Measurements from ENCODE around the gene SLC19A2. TPM values are rescaled to one million over a fixed set of nuclear protein-coding genes. Genes with fewer than 3 reads are reported as not detected.
A peak's percentile ranks its signal among the peaks of the same experiment; 100 is the strongest.

The SLC19A2 gene
- total RNA-seq, 1 donor from 2014 or later: 14.1 TPM

GRCh38 chr1:169526120-169526832 is 40.5 kb upstream of the SLC19A2 start:
- no peaks in the 10 kb centered on the region for H3K9me3 ChIP-seq (ENCODE audit: control insufficient read depth in 3 of 3, low read length in 3 of 3)
- H3K4me3 ChIP-seq (ENCODE audit: low read length in 3 of 3): no peak overlapping the region
- no peaks in the 10 kb centered on the region for H3K36me3 ChIP-seq (ENCODE audit: control insufficient read depth in 3 of 3, insufficient read depth in 3 of 3, low read length in 3 of 3)
- no peak overlapping the region for H3K9ac ChIP-seq (ENCODE audit: low read depth in 1 of 3, low read length in 3 of 3)
- peaks cover 0 to 3% (median 0%) of the 10 kb centered on the region in 3 donors for H3K4me1 ChIP-seq (ENCODE audit: control insufficient read depth in 3 of 3, insufficient read depth in 3 of 3, low read length in 3 of 3)
- no peaks in the 10 kb centered on the region for H3K27me3 ChIP-seq (ENCODE audit: control insufficient read depth in 3 of 3, insufficient read depth in 3 of 3, low read length in 3 of 3)
- no peak overlapping the region for H3K27ac ChIP-seq (ENCODE audit: low read depth, low read length)

GRCh38 chr1:169525391-169525790 is 39.6 kb upstream of the SLC19A2 start:
- H3K9me3 ChIP-seq (ENCODE audit: control insufficient read depth in 3 of 3, low read length in 3 of 3): no peaks in the 10 kb centered on the region
- no peak overlapping the region for H3K27ac ChIP-seq (ENCODE audit: low read depth, low read length)
- H3K27me3 ChIP-seq (ENCODE audit: control insufficient read depth in 3 of 3, insufficient read depth in 3 of 3, low read length in 3 of 3): no peaks in the 10 kb centered on the region
- no peaks in the 10 kb centered on the region for H3K36me3 ChIP-seq (ENCODE audit: control insufficient read depth in 3 of 3, insufficient read depth in 3 of 3, low read length in 3 of 3)
- peaks cover 0 to 3% (median 0%) of the 10 kb centered on the region in 3 donors for H3K4me1 ChIP-seq (ENCODE audit: control insufficient read depth in 3 of 3, insufficient read depth in 3 of 3, low read length in 3 of 3)
- H3K9ac ChIP-seq (ENCODE audit: low read depth in 1 of 3, low read length in 3 of 3): no peak overlapping the region
- H3K4me3 ChIP-seq (ENCODE audit: low read length in 3 of 3): no peak overlapping the region

GRCh38 chr1:169523904-169524303 is 38.2 kb upstream of the SLC19A2 start:
- no peaks in the 10 kb centered on the region for H3K27me3 ChIP-seq (ENCODE audit: control insufficient read depth in 3 of 3, insufficient read depth in 3 of 3, low read length in 3 of 3)
- no peak overlapping the region for H3K9ac ChIP-seq (ENCODE audit: low read depth in 1 of 3, low read length in 3 of 3)
- H3K27ac ChIP-seq (ENCODE audit: low read depth, low read length): no peak overlapping the region
- H3K4me3 ChIP-seq (ENCODE audit: low read length in 3 of 3): no peak overlapping the region
- no peaks in the 10 kb centered on the region for H3K9me3 ChIP-seq (ENCODE audit: control insufficient read depth in 3 of 3, low read length in 3 of 3)
- no peaks in the 10 kb centered on the region for H3K36me3 ChIP-seq (ENCODE audit: control insufficient read depth in 3 of 3, insufficient read depth in 3 of 3, low read length in 3 of 3)
- H3K4me1 ChIP-seq (ENCODE audit: control insufficient read depth in 3 of 3, insufficient read depth in 3 of 3, low read length in 3 of 3): no peaks in the 10 kb centered on the region

GRCh38 chr1:169521226-169521625 is 35.5 kb upstream of the SLC19A2 start:
- Histone ChIP-seq H3K4me3 (ENCODE audit: low read length in 3 of 3) (no peak overlapping the region), H3K4me1 (ENCODE audit: control insufficient read depth in 3 of 3, insufficient read depth in 3 of 3, low read length in 3 of 3) (no peaks in the 10 kb centered on the region), H3K27ac (ENCODE audit: low read depth, low read length) (no peak overlapping the region), H3K9ac (ENCODE audit: low read depth in 1 of 3, low read length in 3 of 3) (no peak overlapping the region), H3K27me3 (ENCODE audit: control insufficient read depth in 3 of 3, insufficient read depth in 3 of 3, low read length in 3 of 3) (no peaks in the 10 kb centered on the region), H3K9me3 (ENCODE audit: control insufficient read depth in 3 of 3, low read length in 3 of 3) (no peaks in the 10 kb centered on the region), H3K36me3 (ENCODE audit: control insufficient read depth in 3 of 3, insufficient read depth in 3 of 3, low read length in 3 of 3) (no peaks in the 10 kb centered on the region)

GRCh38 chr1:169517558-169518186 is 31.9 kb upstream of the SLC19A2 start:
- Histone ChIP-seq H3K27me3 (ENCODE audit: control insufficient read depth in 3 of 3, insufficient read depth in 3 of 3, low read length in 3 of 3) (no peaks in the 10 kb centered on the region), H3K4me1 (ENCODE audit: control insufficient read depth in 3 of 3, insufficient read depth in 3 of 3, low read length in 3 of 3) (no peaks in the 10 kb centered on the region), H3K4me3 (ENCODE audit: low read length in 3 of 3) (no peak overlapping the region), H3K36me3 (ENCODE audit: control insufficient read depth in 3 of 3, insufficient read depth in 3 of 3, low read length in 3 of 3) (no peaks in the 10 kb centered on the region), H3K27ac (ENCODE audit: low read depth, low read length) (no peak overlapping the region), H3K9me3 (ENCODE audit: control insufficient read depth in 3 of 3, low read length in 3 of 3) (no peaks in the 10 kb centered on the region), H3K9ac (ENCODE audit: low read depth in 1 of 3, low read length in 3 of 3) (no peak overlapping the region)

- H3K36me3 ChIP-seq (ENCODE audit: control insufficient read depth in 3 of 3, insufficient read depth in 3 of 3, low read length in 3 of 3): no peaks in the 10 kb centered on the region
- no peak overlapping the region for H3K9ac ChIP-seq (ENCODE audit: low read depth in 1 of 3, low read length in 3 of 3)
- no peak overlapping the region for H3K27ac ChIP-seq (ENCODE audit: low read depth, low read length)
- H3K4me3 ChIP-seq (ENCODE audit: low read length in 3 of 3): no peak overlapping the region
- no peaks in the 10 kb centered on the region for H3K4me1 ChIP-seq (ENCODE audit: control insufficient read depth in 3 of 3, insufficient read depth in 3 of 3, low read length in 3 of 3)
- H3K9me3 ChIP-seq (ENCODE audit: control insufficient read depth in 3 of 3, low read length in 3 of 3): no peaks in the 10 kb centered on the region
- no peaks in the 10 kb centered on the region for H3K27me3 ChIP-seq (ENCODE audit: control insufficient read depth in 3 of 3, insufficient read depth in 3 of 3, low read length in 3 of 3)
Observed at GRCh38 chr1:169515641-169516040, 29.9 kb upstream of the SLC19A2 start.

- Histone ChIP-seq H3K4me3 (ENCODE audit: low read length in 3 of 3) (no peak overlapping the region), H3K4me1 (ENCODE audit: control insufficient read depth in 3 of 3, insufficient read depth in 3 of 3, low read length in 3 of 3) (no peaks in the 10 kb centered on the region), H3K27me3 (ENCODE audit: control insufficient read depth in 3 of 3, insufficient read depth in 3 of 3, low read length in 3 of 3) (no peaks in the 10 kb centered on the region), H3K9me3 (ENCODE audit: control insufficient read depth in 3 of 3, low read length in 3 of 3) (no peaks in the 10 kb centered on the region), H3K9ac (ENCODE audit: low read depth in 1 of 3, low read length in 3 of 3) (no peak overlapping the region), H3K27ac (ENCODE audit: low read depth, low read length) (no peak overlapping the region), H3K36me3 (ENCODE audit: control insufficient read depth in 3 of 3, insufficient read depth in 3 of 3, low read length in 3 of 3) (no peaks in the 10 kb centered on the region)
Observed at GRCh38 chr1:169514566-169515270, 29.0 kb upstream of the SLC19A2 start.

GRCh38 chr1:169513208-169513607 is 27.5 kb upstream of the SLC19A2 start:
- Histone ChIP-seq H3K36me3 (ENCODE audit: control insufficient read depth in 3 of 3, insufficient read depth in 3 of 3, low read length in 3 of 3) (no peaks in the 10 kb centered on the region), H3K4me3 (ENCODE audit: low read length in 3 of 3) (no peak overlapping the region), H3K27me3 (ENCODE audit: control insufficient read depth in 3 of 3, insufficient read depth in 3 of 3, low read length in 3 of 3) (no peaks in the 10 kb centered on the region), H3K4me1 (ENCODE audit: control insufficient read depth in 3 of 3, insufficient read depth in 3 of 3, low read length in 3 of 3) (peaks cover 4 to 7% (median 7%) of the 10 kb centered on the region in 3 donors), H3K9me3 (ENCODE audit: control insufficient read depth in 3 of 3, low read length in 3 of 3) (no peaks in the 10 kb centered on the region), H3K9ac (ENCODE audit: low read depth in 1 of 3, low read length in 3 of 3) (no peak overlapping the region), H3K27ac (ENCODE audit: low read depth, low read length) (no peak overlapping the region)

- Histone ChIP-seq H3K27me3 (ENCODE audit: control insufficient read depth in 3 of 3, insufficient read depth in 3 of 3, low read length in 3 of 3) (no peaks in the 10 kb centered on the region), H3K27ac (ENCODE audit: low read depth, low read length) (peak overlapping the region; percentile 28), H3K4me1 (ENCODE audit: control insufficient read depth in 3 of 3, insufficient read depth in 3 of 3, low read length in 3 of 3) (peaks cover 5 to 7% (median 7%) of the 10 kb centered on the region in 3 donors)
Observed at GRCh38 chr1:169511316-169512005, 25.7 kb upstream of the SLC19A2 start.

More at GRCh38 chr1:169511316-169512005, 25.7 kb upstream of the SLC19A2 start:
- no peak overlapping the region for H3K4me3 ChIP-seq (ENCODE audit: low read length in 3 of 3)
- H3K36me3 ChIP-seq (ENCODE audit: control insufficient read depth in 3 of 3, insufficient read depth in 3 of 3, low read length in 3 of 3): no peaks in the 10 kb centered on the region
- H3K9me3 ChIP-seq (ENCODE audit: control insufficient read depth in 3 of 3, low read length in 3 of 3): no peaks in the 10 kb centered on the region
- no peak overlapping the region for H3K9ac ChIP-seq (ENCODE audit: low read depth in 1 of 3, low read length in 3 of 3)

Data from skeletal muscle tissue (tissue), 4 donors.